SU-DHL-6 (cell line): ENCODE results near the gene SLC6A12.

Experiments
- EZH2phosphoT487 ChIP-seq: fragments of 200-600 bp; sonication (generic), shearing (Covaris generic); conservative IDR thresholded peaks from 2 replicates; pipeline ENCODE4 v1.6.1; 2018; ENCODE audit warnings: mild to moderate bottlenecking, antibody characterized with exemption, low read length, moderate library complexity, mixed read lengths
- TF ChIP-seq, protein P1 (sequence below): fragments of 200-600 bp; sonication (generic); IDR thresholded peaks from one replicate; pipeline ENCODE4 v1.5.1; 2017; ENCODE audit warnings: antibody characterized with exemption, mild to moderate bottlenecking, low read length, moderate library complexity; ENCODE audit not compliant: insufficient read depth, poor library complexity, severe bottlenecking

DNA sequence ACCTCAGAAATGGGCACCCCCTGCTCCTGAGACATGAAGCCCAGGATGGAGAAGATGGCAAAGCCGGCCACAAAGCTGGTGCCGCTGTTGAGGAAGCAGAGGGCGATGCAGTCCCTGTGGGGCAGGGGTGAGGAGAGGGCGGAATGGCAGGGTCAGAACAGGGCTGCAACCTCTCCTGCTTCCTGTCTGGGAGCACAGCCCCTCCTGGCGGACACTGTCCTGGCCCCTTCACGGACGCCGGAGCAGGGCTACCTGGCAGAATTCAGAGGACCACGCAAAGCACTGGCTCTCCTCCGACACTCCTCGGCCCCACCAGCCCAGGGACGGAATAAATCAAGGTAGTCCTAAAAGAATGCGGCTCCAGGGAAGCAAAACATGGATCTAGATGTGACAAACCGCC is 12.4 kb upstream of the SLC6A12 start:
- TF ChIP-seq, protein P1, sequence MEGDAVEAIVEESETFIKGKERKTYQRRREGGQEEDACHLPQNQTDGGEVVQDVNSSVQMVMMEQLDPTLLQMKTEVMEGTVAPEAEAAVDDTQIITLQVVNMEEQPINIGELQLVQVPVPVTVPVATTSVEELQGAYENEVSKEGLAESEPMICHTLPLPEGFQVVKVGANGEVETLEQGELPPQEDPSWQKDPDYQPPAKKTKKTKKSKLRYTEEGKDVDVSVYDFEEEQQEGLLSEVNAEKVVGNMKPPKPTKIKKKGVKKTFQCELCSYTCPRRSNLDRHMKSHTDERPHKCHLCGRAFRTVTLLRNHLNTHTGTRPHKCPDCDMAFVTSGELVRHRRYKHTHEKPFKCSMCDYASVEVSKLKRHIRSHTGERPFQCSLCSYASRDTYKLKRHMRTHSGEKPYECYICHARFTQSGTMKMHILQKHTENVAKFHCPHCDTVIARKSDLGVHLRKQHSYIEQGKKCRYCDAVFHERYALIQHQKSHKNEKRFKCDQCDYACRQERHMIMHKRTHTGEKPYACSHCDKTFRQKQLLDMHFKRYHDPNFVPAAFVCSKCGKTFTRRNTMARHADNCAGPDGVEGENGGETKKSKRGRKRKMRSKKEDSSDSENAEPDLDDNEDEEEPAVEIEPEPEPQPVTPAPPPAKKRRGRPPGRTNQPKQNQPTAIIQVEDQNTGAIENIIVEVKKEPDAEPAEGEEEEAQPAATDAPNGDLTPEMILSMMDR = no peak
- TF ChIP-seq EZH2phosphoT487 = no peak
